Measurements from ENCODE around the gene KLHL41. TPM values are rescaled to one million over a fixed set of nuclear protein-coding genes. Genes with fewer than 3 reads are reported as not detected.
A peak's percentile ranks its signal among the peaks of the same experiment; 100 is the strongest.
"Not testable (repeated sequence)": the region's sequence is repeated elsewhere in the genome, so short reads cannot be mapped to it uniquely, and the experiment has no call there.

Gene KLHL41
- total RNA-seq, 1 donor from 2014 or later = under 0.01 TPM

GRCh38 chr2:169509955-169510354, 453 bp downstream of the KLHL41 start:
- DNase-seq (ENCODE audit: low read depth in 2 of 2) = no peak

- no peak for DNase-seq (ENCODE audit: low read depth in 2 of 2)
Observed at GRCh38 chr2:169510496-169510895, 994 bp downstream of the KLHL41 start.

GRCh38 chr2:169511818-169512217, 2.3 kb downstream of the KLHL41 start:
- DNase-seq (ENCODE audit: low read depth in 2 of 2) = no peak

DNA sequence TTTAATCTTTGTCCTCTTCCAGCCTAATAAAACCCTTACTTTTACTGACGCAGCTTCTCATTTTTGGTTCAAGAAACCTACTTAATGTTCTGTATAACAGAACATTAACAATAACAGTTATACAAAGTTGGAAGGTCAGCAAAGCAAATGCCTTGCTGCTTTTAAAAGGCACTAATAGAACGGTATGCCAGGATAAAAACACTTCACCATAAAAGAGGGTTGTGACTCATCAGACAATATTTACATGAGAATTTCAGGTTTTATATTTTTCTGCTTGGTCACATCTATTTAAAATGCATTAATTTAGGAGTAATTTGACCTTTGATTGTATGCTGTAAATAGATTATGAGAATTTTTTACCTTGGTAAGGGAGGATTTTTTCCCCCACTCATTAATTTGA, 3.0 kb downstream of the KLHL41 start:
- peak in 1 of 2 donors; percentile 32 for DNase-seq (ENCODE audit: low read depth in 2 of 2)

DNA sequence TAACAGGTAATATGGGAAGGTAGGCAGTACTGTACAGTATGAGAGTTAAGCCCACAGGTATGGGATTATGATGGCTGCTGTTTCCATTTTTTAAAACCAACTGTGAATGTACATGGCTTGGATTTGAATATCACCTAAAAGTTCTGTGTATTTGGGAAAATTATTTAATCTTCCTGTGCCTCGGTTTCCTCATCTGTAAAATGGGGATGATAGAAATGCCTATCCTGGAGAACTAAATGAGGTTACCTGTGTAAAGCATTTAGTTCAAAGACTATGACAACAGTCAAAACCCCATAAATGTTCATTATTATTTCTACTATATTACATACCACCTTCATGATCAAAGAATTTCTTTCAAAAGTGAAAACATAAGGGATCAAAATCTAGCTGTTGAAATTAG, 3.6 kb downstream of the KLHL41 start:
- DNase-seq (ENCODE audit: low read depth in 2 of 2) = no peak

DNA sequence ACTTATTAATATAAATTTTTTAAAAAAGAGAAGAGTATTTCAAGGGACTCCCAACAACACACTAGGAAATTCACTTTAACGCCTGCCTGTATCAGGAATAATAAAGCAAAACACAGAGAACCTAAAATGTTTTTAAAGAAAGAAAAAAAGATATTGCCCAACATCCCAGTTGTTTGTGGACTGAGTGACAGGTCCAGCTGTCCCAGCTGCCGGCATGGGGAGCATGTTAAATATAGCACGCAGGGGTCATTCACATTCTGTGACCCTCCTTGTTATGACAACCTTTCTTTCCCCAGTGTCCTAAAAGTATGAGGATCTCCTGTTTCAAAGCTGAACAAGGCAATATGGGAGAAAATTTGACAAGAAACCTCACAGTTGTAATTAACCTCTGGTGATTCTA, 4.4 kb downstream of the KLHL41 start:
- DNase-seq (ENCODE audit: low read depth in 2 of 2) = peak; percentile 10 to 17

DNA sequence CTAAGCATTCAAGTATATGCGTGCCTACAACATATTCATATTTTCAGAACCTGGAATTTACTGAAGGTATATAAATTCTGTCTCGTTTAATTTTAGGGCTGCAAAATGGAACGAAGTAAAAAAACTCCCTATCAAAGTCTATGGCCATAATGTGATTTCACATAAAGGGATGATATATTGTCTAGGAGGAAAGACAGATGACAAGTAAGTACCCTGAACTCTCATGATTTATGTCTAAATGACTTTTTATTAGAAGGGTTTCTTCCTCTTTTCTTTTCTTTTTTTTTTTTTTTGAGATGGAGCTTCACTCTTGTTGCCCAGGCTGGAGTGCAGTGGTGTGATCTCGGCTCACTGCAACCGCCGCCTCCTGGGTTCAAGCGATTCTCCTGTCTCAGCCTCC, 5.3 kb downstream of the KLHL41 start:
- DNase-seq (ENCODE audit: low read depth in 2 of 2) = not testable (repeated sequence)

- not testable (repeated sequence) for DNase-seq (ENCODE audit: low read depth in 2 of 2)
Observed at GRCh38 chr2:169516488-169516995, 7.0 kb downstream of the KLHL41 start.

DNA sequence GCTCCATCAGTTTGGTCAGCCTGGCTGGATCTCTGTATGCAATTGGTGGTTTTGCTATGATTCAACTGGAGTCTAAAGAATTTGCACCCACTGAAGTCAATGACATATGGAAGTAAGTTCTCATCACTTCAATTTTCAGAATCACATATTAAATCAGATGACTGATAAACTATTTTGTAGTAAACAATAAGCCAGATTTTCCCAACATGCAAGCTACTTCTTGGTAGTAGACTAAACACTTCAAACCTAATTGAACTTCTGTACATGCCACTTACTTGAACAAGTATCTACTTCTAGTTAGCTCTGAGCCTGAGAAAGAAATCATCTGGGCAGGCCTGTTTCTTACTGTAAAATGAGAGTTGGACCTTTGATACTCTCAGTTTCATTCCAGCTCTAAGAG, 11.4 kb downstream of the KLHL41 start:
- no peak for DNase-seq (ENCODE audit: low read depth in 2 of 2)

DNA sequence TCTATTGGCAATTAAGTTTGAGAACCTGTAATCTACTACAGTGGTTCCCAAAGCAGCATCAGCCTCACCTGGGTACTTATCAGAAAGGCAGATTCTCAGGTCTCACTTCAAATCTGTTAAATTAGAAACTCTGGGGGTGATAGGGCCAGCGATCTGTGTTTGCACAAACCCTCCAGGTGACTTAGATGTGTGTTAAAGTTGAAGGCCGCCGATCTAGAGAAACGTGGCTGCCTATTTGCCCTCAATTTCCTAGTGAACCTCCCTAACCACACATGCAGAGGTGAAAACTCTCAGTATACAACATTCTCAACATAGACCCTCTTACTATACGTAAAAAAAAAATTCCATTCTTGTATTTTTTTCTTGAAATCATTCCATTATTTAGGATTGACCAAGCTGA, 14.2 kb downstream of the KLHL41 start:
- DNase-seq (ENCODE audit: low read depth in 2 of 2) = no peak

GRCh38 chr2:169525434-169525833, 15.9 kb downstream of the KLHL41 start:
- DNase-seq (ENCODE audit: low read depth in 2 of 2) = no peak

DNA sequence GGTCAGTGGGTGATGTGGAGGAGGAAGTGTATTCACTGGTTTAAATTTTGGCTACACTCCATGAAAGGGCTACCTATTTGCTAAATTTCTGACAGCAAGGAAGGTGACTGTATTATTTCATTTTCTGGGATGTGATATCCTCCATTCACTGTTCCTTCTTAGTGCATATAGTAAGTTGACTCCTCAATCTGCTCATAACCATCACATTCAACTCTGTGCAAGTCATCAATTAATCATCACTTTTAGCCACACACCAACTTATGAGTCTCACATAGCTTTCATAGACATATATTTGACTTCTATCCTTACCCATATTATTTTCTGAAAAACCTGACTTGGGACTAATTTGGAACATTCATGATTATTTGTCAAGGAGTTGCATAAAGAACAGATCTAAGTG, 16.9 kb downstream of the KLHL41 start:
- no peak for DNase-seq (ENCODE audit: low read depth in 2 of 2)

GRCh38 chr2:169528271-169528701, 18.8 kb downstream of the KLHL41 start:
- peak; percentile 40 to 69 for DNase-seq (ENCODE audit: low read depth in 2 of 2)

GRCh38 chr2:169539460-169539859, 30.0 kb downstream of the KLHL41 start:
- not testable (repeated sequence) for DNase-seq (ENCODE audit: low read depth in 2 of 2)

DNA sequence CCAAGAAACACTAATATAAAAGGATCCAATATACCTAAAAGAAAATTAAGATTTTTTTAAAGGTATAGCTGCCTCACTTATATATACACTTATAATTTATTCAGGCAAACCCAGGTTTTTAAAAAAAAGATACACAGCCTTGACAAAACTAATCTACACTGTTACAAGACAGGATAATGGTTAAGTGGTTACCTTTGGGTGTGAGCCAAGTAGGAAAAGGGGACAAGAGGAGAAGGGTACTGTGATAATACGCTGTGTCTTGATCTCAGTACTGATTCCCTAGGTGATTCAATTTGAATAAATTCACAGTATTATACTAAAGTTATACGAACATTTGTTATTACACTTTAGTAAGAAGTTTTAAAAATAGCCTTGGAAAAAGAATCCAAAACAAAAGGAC, 30.6 kb downstream of the KLHL41 start:
- no peak for DNase-seq (ENCODE audit: low read depth in 2 of 2)

- no peak for DNase-seq (ENCODE audit: low read depth in 2 of 2)
Observed at GRCh38 chr2:169542433-169542832, 32.9 kb downstream of the KLHL41 start.

- no peak for DNase-seq (ENCODE audit: low read depth in 2 of 2)
Observed at GRCh38 chr2:169546756-169547155, 37.3 kb downstream of the KLHL41 start.

GRCh38 chr2:169561364-169561763, 51.9 kb downstream of the KLHL41 start:
- no peak for DNase-seq (ENCODE audit: low read depth in 2 of 2)

DNA sequence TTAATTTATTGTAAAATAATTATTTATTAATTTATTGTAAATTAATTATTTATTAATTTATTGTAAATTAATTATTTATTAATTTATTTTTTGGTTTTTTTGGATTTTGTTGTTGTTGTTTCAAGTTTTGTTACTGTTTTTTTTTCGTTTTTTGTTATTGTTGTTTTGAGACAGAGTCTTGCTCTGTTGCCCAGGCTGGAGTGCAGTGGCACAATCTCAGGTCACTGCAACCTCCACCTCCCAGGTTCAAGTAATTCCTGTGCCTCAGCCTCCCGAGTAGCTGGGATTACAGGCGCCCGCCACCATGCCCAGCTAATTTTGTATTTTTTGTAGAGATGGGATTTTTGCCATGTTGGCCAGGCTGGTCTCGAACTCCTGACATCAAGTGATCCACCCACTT, 52.6 kb downstream of the KLHL41 start:
- not testable (repeated sequence) for DNase-seq (ENCODE audit: low read depth in 2 of 2)

DNA sequence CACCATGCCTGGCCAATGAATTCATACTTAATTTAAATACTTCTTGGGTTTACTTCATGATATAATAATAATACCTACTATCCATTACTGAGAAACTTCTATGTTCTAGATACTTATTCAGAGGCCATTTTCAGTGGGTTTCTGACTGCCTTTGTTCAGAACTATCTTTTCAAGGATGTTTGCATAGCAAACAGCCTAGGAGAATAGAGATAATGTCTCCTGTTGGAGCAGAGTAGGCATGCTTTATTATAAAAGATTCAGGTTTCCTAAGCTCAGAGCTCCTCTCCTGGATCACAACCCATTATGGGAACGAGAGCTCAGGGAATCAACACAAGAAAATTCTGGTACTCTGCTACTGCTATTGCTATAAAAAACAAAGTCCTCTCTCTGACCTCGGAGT, 53.0 kb downstream of the KLHL41 start:
- no peak for DNase-seq (ENCODE audit: low read depth in 2 of 2)

GRCh38 chr2:169565686-169566085, 56.2 kb downstream of the KLHL41 start:
- DNase-seq (ENCODE audit: low read depth in 2 of 2) = no peak

GRCh38 chr2:169569948-169570347, 60.4 kb downstream of the KLHL41 start:
- DNase-seq (ENCODE audit: low read depth in 2 of 2) = no peak

GRCh38 chr2:169570752-169571151, 61.2 kb downstream of the KLHL41 start:
- DNase-seq (ENCODE audit: low read depth in 2 of 2) = not testable (repeated sequence)

- no peak for DNase-seq (ENCODE audit: low read depth in 2 of 2)
Observed at GRCh38 chr2:169571571-169571970, 62.1 kb downstream of the KLHL41 start.

All from dermis microvascular lymphatic vessel endothelial cell (primary cell).